Omental fat pad (tissue), 4 donors: ENCODE results near the gene OSM. TPM values are rescaled to one million over a fixed set of nuclear protein-coding genes. Genes with fewer than 3 reads are reported as not detected.

Experiments used
- ATAC-seq: fragments of 150-250 bp; one replicate; pipeline ENCODE4 v1.9.1; 2016; ENCODE audit warnings: mild to moderate bottlenecking, moderate library complexity; ENCODE audit not compliant: low FRiP score
- DNase-seq: peaks from one replicate; pipeline ENCODE4 v3.0.0-alpha.2; 2019; ENCODE audit warnings: low spot score
- total RNA-seq, 4 donors: library from RNA; depleted of rRNA; stranded (reverse); fragments of >200 nt; gene quantifications; one replicate each; pipeline ENCODE4 v1.1.0, GENCODE V29; 2016
- TF ChIP-seq, protein P1 (sequence below), 3 donors: fragments of 450-650 bp; IDR thresholded peaks; one replicate each; pipeline ENCODE4 v1.5.1; 2016 to 2017; ENCODE audit warnings: antibody characterized with exemption in 3 of 3, mild to moderate bottlenecking in 3 of 3, moderate library complexity in 2 of 3

Gene OSM
- total RNA-seq, 4 donors from 2014 or later: 7.1 to 17.8 (median 8.6) TPM

DNA sequence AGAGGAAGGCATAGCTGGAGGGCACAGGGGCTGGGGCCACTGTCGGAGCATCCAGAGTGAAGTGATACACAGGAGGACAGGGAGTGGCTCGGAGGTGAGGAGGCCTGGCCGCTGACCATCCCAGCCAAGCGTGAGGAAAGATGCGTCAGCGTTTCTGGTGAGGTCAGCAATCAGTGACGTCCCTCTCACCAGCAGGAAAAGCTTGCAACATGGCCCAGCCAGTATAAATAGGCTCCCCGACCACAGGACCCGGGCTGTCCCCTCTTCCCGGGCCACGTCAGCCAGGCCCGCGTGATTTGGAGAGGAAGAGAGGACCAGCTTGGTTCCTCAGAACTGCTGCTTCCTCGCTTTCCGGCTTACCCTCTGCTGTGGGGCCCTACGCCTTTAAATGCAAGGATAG is 4.2 kb upstream of the OSM start:
- ATAC-seq (peak; percentile 22), DNase-seq (no peak)
- TF ChIP-seq, protein P1, sequence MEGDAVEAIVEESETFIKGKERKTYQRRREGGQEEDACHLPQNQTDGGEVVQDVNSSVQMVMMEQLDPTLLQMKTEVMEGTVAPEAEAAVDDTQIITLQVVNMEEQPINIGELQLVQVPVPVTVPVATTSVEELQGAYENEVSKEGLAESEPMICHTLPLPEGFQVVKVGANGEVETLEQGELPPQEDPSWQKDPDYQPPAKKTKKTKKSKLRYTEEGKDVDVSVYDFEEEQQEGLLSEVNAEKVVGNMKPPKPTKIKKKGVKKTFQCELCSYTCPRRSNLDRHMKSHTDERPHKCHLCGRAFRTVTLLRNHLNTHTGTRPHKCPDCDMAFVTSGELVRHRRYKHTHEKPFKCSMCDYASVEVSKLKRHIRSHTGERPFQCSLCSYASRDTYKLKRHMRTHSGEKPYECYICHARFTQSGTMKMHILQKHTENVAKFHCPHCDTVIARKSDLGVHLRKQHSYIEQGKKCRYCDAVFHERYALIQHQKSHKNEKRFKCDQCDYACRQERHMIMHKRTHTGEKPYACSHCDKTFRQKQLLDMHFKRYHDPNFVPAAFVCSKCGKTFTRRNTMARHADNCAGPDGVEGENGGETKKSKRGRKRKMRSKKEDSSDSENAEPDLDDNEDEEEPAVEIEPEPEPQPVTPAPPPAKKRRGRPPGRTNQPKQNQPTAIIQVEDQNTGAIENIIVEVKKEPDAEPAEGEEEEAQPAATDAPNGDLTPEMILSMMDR (IDR thresholded peaks at IDR 0.05): no peak

- TF ChIP-seq, protein P1 (IDR thresholded peaks at IDR 0.05): no peak
- no peak for DNase-seq
- no peak for ATAC-seq
These were observed 1.7 kb upstream of the OSM start for GRCh38 chr22:30268331-30268730.

- ATAC-seq (no peak), DNase-seq (no peak)
- TF ChIP-seq, protein P1 (IDR thresholded peaks at IDR 0.05): no peak
These were observed 991 bp upstream of the OSM start for GRCh38 chr22:30267382-30268302.

- no peak for ATAC-seq
- TF ChIP-seq, protein P1 (IDR thresholded peaks at IDR 0.05): no peak
These were observed 717 bp downstream of the OSM start for GRCh38 chr22:30265823-30266444.

DNA sequence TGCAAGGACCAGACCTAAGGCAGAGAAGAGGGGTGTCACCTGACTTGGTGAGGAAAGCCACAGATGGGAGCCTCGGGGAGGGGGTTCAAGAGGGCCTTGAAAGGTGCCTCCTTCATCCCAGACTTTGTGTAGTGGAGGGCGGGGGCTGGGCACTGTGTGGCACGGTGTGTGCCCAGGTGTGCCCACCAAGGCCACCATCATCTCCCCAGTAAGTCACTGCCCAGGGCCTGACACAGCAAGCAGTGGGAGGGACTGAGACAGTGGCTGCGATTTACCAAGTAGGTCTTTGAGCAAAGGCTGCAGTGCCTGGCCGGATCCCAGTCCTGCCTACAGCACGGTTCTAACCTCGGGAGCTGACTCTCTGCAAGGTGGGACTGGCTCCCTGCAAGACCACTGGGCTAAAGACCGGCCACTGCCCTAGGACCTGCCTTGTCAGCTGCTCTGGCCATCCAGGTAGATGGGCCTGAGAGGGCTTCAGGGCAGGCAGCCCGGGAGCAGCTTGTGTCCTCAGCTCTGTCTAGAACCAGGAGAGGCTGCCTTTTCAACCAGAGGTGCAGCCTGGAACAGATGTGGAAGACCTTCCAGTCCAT is 1.4 kb downstream of the OSM start:
- DNase-seq: no peak
- TF ChIP-seq, protein P1 (IDR thresholded peaks at IDR 0.05): no peak
- ATAC-seq: no peak

More at GRCh38 chr22:30265823-30266444, 717 bp downstream of the OSM start:
- no peak for DNase-seq

- ATAC-seq: no peak
- TF ChIP-seq, protein P1 (IDR thresholded peaks at IDR 0.05): no peak
- DNase-seq: no peak
These were observed 2.8 kb downstream of the OSM start for GRCh38 chr22:30263883-30264282.
